Fibroblast of mammary gland (primary cell): ENCODE results near the gene GRID2.

Source experiments
- DNase-seq: peaks from one replicate; pipeline ENCODE4 v3.0.0-alpha.2; 2010; ENCODE audit warnings: low read depth
- H3K4me3 ChIP-seq: 2 replicates; pipeline ENCODE4 v1.5.1; 2011; ENCODE audit warnings: low read depth, mild to moderate bottlenecking, low read length, moderate library complexity; ENCODE audit not compliant: control insufficient read depth
- TF ChIP-seq, protein P1 (sequence below): conservative IDR thresholded peaks from 2 replicates; pipeline ENCODE4 v1.5.1; 2011; ENCODE audit warnings: low read depth, low read length, inconsistent platforms; ENCODE audit not compliant: control insufficient read depth, insufficient read depth

GRID2 gene

GRCh38 chr4:93000910-93001309, 697.1 kb downstream of the GRID2 start:
- no peak overlapping the region for H3K4me3 ChIP-seq
- TF ChIP-seq, protein P1, sequence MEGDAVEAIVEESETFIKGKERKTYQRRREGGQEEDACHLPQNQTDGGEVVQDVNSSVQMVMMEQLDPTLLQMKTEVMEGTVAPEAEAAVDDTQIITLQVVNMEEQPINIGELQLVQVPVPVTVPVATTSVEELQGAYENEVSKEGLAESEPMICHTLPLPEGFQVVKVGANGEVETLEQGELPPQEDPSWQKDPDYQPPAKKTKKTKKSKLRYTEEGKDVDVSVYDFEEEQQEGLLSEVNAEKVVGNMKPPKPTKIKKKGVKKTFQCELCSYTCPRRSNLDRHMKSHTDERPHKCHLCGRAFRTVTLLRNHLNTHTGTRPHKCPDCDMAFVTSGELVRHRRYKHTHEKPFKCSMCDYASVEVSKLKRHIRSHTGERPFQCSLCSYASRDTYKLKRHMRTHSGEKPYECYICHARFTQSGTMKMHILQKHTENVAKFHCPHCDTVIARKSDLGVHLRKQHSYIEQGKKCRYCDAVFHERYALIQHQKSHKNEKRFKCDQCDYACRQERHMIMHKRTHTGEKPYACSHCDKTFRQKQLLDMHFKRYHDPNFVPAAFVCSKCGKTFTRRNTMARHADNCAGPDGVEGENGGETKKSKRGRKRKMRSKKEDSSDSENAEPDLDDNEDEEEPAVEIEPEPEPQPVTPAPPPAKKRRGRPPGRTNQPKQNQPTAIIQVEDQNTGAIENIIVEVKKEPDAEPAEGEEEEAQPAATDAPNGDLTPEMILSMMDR: no peak
- no peak for DNase-seq

DNA sequence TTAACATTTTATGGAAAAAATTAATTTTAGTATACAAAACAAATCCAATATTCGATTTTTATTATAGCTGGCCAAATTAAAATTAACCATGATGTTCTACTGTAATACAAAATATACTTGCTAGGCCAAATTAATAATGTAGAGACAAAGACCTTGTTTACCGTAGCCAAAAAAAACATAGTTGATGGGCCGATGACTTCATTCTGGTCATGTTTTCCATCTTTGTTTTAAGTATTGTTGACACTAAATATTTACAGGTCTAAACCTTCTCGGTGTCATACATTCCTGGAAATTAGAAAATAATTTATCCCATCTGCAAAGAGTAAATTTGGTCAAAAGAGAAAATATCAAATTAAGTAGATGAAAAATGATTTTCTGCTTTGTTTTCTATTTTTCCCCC, 698.5 kb downstream of the GRID2 start:
- TF ChIP-seq, protein P1: no peak
- DNase-seq: no peak
- no peak overlapping the region for H3K4me3 ChIP-seq

GRCh38 chr4:93016350-93016749, 712.6 kb downstream of the GRID2 start:
- no peak overlapping the region for H3K4me3 ChIP-seq
- DNase-seq: no peak
- TF ChIP-seq, protein P1: no peak

- H3K4me3 ChIP-seq: no peak overlapping the region
- DNase-seq: no peak
- TF ChIP-seq, protein P1: no peak
Observed at GRCh38 chr4:93018243-93018642, 714.5 kb downstream of the GRID2 start.

GRCh38 chr4:93018806-93019205, 715.0 kb downstream of the GRID2 start:
- no peak for DNase-seq
- H3K4me3 ChIP-seq: no peak overlapping the region
- TF ChIP-seq, protein P1: no peak

- no peak for DNase-seq
- TF ChIP-seq, protein P1: no peak
- H3K4me3 ChIP-seq: no peak overlapping the region
Observed at GRCh38 chr4:93029769-93030168, 726.0 kb downstream of the GRID2 start.

- DNase-seq: no peak
- TF ChIP-seq, protein P1: no peak
- no peak overlapping the region for H3K4me3 ChIP-seq
Observed at GRCh38 chr4:93030670-93031069, 726.9 kb downstream of the GRID2 start.
